GM21619 (cell line): ENCODE results near the gene SNX2.
"Not testable (repeated sequence)": the region's sequence is repeated elsewhere in the genome, so short reads cannot be mapped to it uniquely, and the experiment has no call there.

Experiments
- ATAC-seq: cut with Tn5 transposase; IDR thresholded peaks from one replicate; pipeline ENCODE4 v1.9.1; 2021; ENCODE audit not compliant: unreplicated experiment

Gene SNX2

GRCh38 chr5:122842016-122842580, 67.2 kb downstream of the SNX2 start:
- ATAC-seq, result no peak

GRCh38 chr5:122844136-122844909, 69.4 kb downstream of the SNX2 start:
- peak; percentile 2 for ATAC-seq

- ATAC-seq, result peak; percentile 41
Observed at GRCh38 chr5:122844910-122845228, 70.0 kb downstream of the SNX2 start.

GRCh38 chr5:122845229-122846050, 70.6 kb downstream of the SNX2 start, which contains the start of gene SNX24:
Gene SNX24 (plus strand): TSS chr5:122845613. CDS start chr5:122845634, 21 bp downstream.
- peak; percentile 76 for ATAC-seq

GRCh38 chr5:122846051-122846550, 71.2 kb downstream of the SNX2 start:
- no peak for ATAC-seq

- ATAC-seq, result no peak
Observed at GRCh38 chr5:122847687-122848081, 72.8 kb downstream of the SNX2 start.

- no peak for ATAC-seq
Observed at GRCh38 chr5:122849771-122850170, 74.9 kb downstream of the SNX2 start.

GRCh38 chr5:122857538-122857937, 82.7 kb downstream of the SNX2 start:
- not testable (repeated sequence) for ATAC-seq

- ATAC-seq, result no peak
Observed at GRCh38 chr5:122858451-122858850, 83.6 kb downstream of the SNX2 start.

- ATAC-seq, result no peak
Observed at GRCh38 chr5:122863240-122863639, 88.4 kb downstream of the SNX2 start.

- ATAC-seq, result no peak
Observed at GRCh38 chr5:122863721-122864120, 88.8 kb downstream of the SNX2 start.

GRCh38 chr5:122864400-122864799, 89.5 kb downstream of the SNX2 start:
- no peak for ATAC-seq

- ATAC-seq, result no peak
Observed at GRCh38 chr5:122864842-122865241, 90.0 kb downstream of the SNX2 start.

- no peak for ATAC-seq
Observed at GRCh38 chr5:122870219-122870856, 95.5 kb downstream of the SNX2 start.

GRCh38 chr5:122871661-122872060, 96.8 kb downstream of the SNX2 start:
- ATAC-seq, result no peak

- no peak for ATAC-seq
Observed at GRCh38 chr5:122874179-122874875, 99.4 kb downstream of the SNX2 start.

- peak; percentile 43 for ATAC-seq
Observed at GRCh38 chr5:122877518-122877917, 102.6 kb downstream of the SNX2 start.

- ATAC-seq, result no peak
Observed at GRCh38 chr5:122879076-122879475, 104.2 kb downstream of the SNX2 start.
